Central memory CD8-positive, alpha-beta T cell (primary cell): ENCODE results near the gene NTRK3.

Experiments
- ATAC-seq: fragments of 150-1000 bp; cut with Tn5 transposase; replicated peaks from 2 replicates; pipeline ENCODE4 v1.10.0; 2022; ENCODE audit warnings: mild to moderate bottlenecking, moderate FRiP score, moderate number of reproducible peaks; ENCODE audit not compliant: poor library complexity, severe bottlenecking; ENCODE audit errors: extremely low read depth
- DNase-seq, 2 donors: peaks; one replicate each; pipeline ENCODE4 v3.0.0; 2021; ENCODE audit warnings: low spot score in 2 of 2
- H3K27ac Mint-ChIP-seq: one replicate; pipeline ENCODE4 v1.8.0; 2022; ENCODE audit warnings: low read depth, mild to moderate bottlenecking, moderate library complexity, mixed read lengths
- H3K27me3 Mint-ChIP-seq: one replicate; pipeline ENCODE4 v1.8.0; 2022; ENCODE audit warnings: mixed read lengths
- H3K36me3 Mint-ChIP-seq: one replicate; pipeline ENCODE4 v1.8.0; 2022; ENCODE audit warnings: mild to moderate bottlenecking, moderate library complexity, mixed read lengths; ENCODE audit not compliant: insufficient read depth
- H3K4me1 Mint-ChIP-seq: one replicate; pipeline ENCODE4 v1.8.0; 2022; ENCODE audit warnings: mixed read lengths
- H3K4me3 Mint-ChIP-seq: one replicate; pipeline ENCODE4 v1.8.0; 2022; ENCODE audit warnings: mild to moderate bottlenecking, moderate library complexity, mixed read lengths
- H3K9me3 Mint-ChIP-seq: one replicate; pipeline ENCODE4 v1.8.0; 2022; ENCODE audit warnings: mixed read lengths

Gene NTRK3

DNA sequence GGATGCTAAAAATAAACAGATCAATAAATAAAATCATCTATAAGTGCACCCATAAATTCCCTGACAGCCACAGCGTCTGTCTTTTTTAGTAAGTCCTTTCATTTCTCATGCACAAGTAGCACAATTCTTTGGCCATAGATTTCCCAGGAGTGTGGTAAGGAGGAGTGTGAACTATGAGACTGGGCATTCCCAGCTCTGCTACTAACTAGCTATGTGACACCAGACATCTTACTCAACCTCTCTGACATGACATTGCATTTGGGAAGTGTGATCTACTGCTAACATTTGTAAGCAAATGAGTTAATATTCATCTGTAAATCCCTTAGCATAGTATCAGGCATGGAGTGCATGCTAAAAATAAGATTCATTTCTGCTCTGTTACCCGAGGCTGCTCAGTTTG is 301.7 kb downstream of the NTRK3 start:
- Mint-ChIP-seq H3K27ac (no peak overlapping the region), H3K4me1 (no peaks in the 10 kb centered on the region), H3K4me3 (no peak overlapping the region), H3K9me3 (no peaks in the 10 kb centered on the region), H3K27me3 (no peaks in the 10 kb centered on the region), H3K36me3 (peaks cover 2% of the 10 kb centered on the region)
- DNase-seq: no peak
- no peak for ATAC-seq

DNA sequence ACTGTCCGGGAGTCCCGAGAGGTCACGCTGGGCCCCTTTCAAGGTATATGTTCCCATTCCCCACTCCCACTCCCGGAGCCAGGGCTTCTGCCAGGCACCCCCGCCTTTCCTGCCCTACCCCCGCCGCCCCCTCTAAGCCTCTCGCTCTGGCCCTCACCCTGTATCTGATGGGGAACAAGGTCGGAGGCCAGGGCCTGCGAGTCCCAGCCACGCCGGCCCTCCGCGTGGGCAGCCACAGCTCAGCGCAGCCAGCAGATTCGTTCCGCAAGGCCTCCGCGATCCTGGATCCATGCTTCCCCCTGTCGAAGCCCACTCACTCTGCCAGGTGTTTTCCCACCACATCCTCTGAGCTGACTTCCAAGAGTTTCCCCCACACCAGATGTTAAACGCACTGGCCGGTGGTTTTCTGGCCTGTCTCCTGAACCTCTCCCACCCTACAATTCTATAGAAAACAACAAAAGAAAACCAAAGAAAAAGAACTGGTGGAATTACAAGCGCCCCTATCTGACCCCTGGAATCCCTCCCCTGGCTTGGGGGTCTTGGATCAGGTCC is 303.7 kb downstream of the NTRK3 start:
- Mint-ChIP-seq H3K9me3 (no peaks in the 10 kb centered on the region), H3K27ac (no peak overlapping the region), H3K4me1 (no peaks in the 10 kb centered on the region), H3K27me3 (no peaks in the 10 kb centered on the region), H3K36me3 (peaks cover 2% of the 10 kb centered on the region), H3K4me3 (no peak overlapping the region)
- ATAC-seq (no peak), DNase-seq (no peak)

DNA sequence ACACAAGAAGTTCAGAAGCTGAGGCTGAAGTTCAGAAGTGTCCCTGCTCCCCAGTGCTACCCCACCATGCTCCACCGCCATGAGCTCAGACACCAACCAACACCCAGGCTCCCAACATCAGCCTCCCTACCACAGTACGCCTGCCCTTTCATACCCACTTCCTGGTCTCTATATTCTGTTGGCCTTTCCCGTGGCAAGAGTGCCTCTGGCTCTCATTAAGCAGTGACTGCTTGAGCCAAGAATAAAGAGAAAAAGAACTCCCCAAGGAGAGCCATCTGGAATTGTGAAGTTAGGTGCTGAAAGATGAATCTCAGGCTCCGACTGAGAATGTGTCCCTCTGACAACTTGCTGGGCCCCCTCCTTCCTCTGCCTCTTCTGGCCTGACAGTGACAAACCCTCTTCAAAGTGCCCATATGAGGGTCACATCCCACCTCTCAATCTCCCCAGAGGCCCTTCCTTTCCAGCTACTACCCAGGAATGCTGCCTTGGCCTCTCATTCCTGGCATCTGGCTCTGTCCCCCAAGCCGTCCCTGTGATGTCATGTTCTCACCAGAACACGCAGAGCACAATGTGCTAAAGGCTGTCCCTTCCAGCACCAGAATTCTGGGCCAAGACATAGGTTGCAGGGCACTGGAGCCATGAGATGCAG is 306.8 kb downstream of the NTRK3 start:
- no peak overlapping the region for H3K27ac Mint-ChIP-seq
- ATAC-seq (no peak), DNase-seq (no peak)
- no peaks in the 10 kb centered on the region for H3K27me3 Mint-ChIP-seq
- H3K4me3 Mint-ChIP-seq: no peak overlapping the region
- no peaks in the 10 kb centered on the region for H3K4me1 Mint-ChIP-seq
- H3K9me3 Mint-ChIP-seq: no peaks in the 10 kb centered on the region
- H3K36me3 Mint-ChIP-seq: no peaks in the 10 kb centered on the region

DNA sequence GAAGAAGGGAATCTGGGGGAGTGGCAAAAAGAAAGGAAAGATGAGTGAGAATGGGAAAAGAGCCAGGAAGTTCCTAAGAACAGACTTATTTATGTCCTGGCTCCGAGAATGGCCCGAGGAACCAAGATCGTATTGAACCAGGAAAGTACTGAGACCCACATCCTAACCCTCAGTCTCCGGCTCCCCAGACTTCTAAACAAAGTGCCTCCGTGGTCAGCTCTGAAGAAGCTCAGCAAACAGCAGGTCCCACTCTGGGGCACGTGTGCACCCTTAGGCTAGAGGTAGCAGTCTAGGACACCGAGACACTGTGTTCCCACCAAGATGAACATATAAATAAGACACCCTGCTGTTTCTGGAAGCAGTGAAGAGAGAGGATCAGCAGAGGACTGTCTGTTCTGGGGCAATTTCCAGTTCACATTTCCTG is 307.4 kb downstream of the NTRK3 start:
- no peak overlapping the region for H3K27ac Mint-ChIP-seq
- DNase-seq (no peak), ATAC-seq (no peak)
- H3K4me3 Mint-ChIP-seq: no peak overlapping the region
- no peaks in the 10 kb centered on the region for H3K27me3 Mint-ChIP-seq
- no peaks in the 10 kb centered on the region for H3K36me3 Mint-ChIP-seq
- H3K9me3 Mint-ChIP-seq: no peaks in the 10 kb centered on the region
- no peaks in the 10 kb centered on the region for H3K4me1 Mint-ChIP-seq

DNA sequence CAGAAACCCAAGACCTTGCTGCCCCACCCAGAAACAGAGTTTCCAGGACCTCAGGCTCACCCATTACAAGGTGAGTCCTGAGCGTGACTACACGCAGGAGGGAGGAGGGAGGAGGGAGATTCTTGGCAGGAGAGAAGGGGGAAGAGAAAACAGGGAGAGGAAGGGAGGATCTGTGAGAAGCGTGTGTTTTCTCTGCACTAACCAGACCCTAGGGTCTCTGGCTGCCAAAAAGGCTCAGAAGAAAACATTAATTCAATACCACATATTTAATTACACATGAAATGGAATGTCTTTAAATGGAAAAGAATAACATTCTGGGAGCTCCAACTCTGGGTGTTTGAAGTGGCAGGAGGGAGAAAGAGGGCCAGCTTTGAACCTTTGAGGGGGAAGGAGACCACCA is 309.0 kb downstream of the NTRK3 start:
- ATAC-seq (no peak), DNase-seq (no peak)
- H3K27ac Mint-ChIP-seq: no peak overlapping the region
- peaks cover under 1% of the 10 kb centered on the region for H3K27me3 Mint-ChIP-seq
- no peaks in the 10 kb centered on the region for H3K36me3 Mint-ChIP-seq
- no peak overlapping the region for H3K4me3 Mint-ChIP-seq
- H3K4me1 Mint-ChIP-seq: no peaks in the 10 kb centered on the region
- no peaks in the 10 kb centered on the region for H3K9me3 Mint-ChIP-seq

DNA sequence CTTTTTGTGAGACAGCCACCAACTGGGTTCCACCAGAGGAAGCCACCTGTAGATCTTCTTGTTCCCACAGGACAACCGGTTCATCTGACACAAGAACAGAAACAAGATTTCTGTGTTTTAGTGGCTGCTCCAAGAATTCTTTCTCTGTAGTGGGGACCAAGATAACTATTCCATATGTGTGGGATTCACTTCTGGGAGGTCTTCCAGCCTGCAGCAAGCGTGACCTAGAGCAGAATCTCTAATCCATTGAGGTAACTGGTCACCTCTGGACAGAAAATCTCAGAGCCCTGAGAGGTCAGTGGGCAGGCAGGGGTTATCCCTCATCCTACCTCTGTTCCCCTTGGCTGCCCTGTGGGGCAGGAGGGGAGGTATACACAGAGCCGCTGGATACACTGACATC is 311.3 kb downstream of the NTRK3 start:
- H3K27ac Mint-ChIP-seq: no peak overlapping the region
- no peak for DNase-seq
- no peaks in the 10 kb centered on the region for H3K36me3 Mint-ChIP-seq
- peaks cover 9% of the 10 kb centered on the region for H3K27me3 Mint-ChIP-seq
- no peak overlapping the region for H3K4me3 Mint-ChIP-seq
- H3K4me1 Mint-ChIP-seq: no peaks in the 10 kb centered on the region
- ATAC-seq: no peak
- no peaks in the 10 kb centered on the region for H3K9me3 Mint-ChIP-seq

DNA sequence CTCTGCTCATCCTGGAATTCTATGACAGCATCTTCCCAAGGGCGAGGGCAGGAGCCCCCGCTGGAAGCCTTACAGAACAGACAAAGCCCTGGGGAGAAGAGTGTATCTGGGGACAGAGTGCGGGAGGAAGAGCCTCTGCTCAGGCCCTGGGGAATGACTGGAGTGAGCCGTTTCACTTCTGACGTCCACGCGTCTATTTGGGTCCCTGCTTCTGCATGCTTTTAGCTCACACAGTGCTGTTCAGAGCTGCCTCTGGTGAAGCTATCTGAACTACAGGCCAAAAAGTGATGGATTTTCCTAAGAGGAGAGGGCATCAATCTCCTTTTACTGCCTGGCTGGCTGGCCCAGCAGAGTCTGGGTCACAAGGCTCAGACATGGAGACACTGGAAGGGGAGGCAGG is 311.8 kb downstream of the NTRK3 start:
- no peaks in the 10 kb centered on the region for H3K36me3 Mint-ChIP-seq
- H3K27me3 Mint-ChIP-seq: peaks cover 9% of the 10 kb centered on the region
- H3K27ac Mint-ChIP-seq: no peak overlapping the region
- no peak overlapping the region for H3K4me3 Mint-ChIP-seq
- DNase-seq (no peak), ATAC-seq (no peak)
- H3K4me1 Mint-ChIP-seq: no peaks in the 10 kb centered on the region
- H3K9me3 Mint-ChIP-seq: no peaks in the 10 kb centered on the region

DNA sequence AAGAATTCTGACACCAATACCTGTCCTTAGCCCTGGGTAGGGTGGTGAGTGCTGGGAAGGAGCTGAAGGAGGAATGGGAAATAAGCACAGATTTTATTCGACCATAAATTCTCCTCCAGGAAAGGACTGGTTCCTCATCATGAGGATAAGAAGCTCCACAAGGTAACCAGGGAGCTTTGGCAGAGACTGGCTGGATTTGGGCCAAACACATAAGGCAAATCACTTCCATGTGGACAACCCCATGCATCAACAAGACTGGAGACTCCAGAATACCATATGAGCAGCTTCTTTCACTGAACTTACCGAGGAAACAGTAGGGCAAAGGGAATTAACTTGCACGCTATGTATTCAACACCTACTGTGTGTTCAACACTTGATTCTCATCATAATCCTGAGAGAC is 312.5 kb downstream of the NTRK3 start:
- no peak overlapping the region for H3K4me3 Mint-ChIP-seq
- no peaks in the 10 kb centered on the region for H3K9me3 Mint-ChIP-seq

DNA sequence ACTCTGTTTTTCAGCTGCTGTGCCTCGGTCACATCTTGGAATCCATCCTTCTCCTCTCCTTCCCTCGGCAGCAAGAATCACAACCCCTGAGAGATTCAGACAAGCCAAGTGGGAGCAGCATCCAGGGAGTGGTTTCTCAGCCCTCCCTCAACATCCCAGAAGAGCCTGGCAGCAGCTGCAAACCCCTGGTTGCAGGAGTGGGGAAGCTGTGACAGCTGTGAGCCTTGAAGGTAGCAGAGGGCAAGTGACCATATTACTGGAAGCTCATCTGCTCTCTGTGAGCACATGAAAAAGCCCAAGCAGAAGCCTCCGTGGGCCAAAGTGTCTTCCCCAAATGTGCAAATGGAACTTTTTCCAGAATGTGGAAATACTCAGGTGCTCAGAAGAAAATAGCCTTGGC is 312.9 kb downstream of the NTRK3 start:
- H3K36me3 Mint-ChIP-seq: no peaks in the 10 kb centered on the region
- ATAC-seq (no peak), DNase-seq (no peak)
- H3K27ac Mint-ChIP-seq: no peak overlapping the region
- no peaks in the 10 kb centered on the region for H3K4me1 Mint-ChIP-seq
- H3K4me3 Mint-ChIP-seq: no peak overlapping the region
- no peaks in the 10 kb centered on the region for H3K9me3 Mint-ChIP-seq
- H3K27me3 Mint-ChIP-seq: peaks cover 9% of the 10 kb centered on the region

More for the DNA sequence above, 312.5 kb downstream of the NTRK3 start:
- ATAC-seq (no peak), DNase-seq (no peak)
- Mint-ChIP-seq H3K4me1 (no peaks in the 10 kb centered on the region), H3K27me3 (peaks cover 9% of the 10 kb centered on the region), H3K27ac (no peak overlapping the region), H3K36me3 (no peaks in the 10 kb centered on the region)

DNA sequence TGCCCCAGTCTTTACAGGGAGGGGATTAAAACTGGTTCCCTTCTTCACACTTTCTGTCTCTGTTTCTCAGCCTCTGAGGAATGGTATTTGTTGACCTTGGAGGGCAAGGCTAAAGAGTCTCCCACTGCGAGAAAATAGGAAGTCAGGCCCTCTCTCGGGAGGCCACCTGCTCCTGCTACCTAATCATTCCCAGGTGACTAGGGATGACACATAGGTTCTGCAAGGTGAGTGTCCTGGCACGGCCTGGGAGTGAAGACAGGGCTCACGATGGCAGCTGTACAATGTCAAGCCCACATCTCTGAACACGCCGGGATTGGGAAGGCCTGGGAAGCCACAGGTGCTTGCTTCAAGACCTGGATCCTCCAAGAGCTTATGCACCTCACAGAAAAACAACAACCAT is 314.2 kb downstream of the NTRK3 start:
- no peak for ATAC-seq
- Mint-ChIP-seq H3K36me3 (no peaks in the 10 kb centered on the region), H3K9me3 (no peaks in the 10 kb centered on the region), H3K27me3 (peaks cover 9% of the 10 kb centered on the region), H3K4me1 (no peaks in the 10 kb centered on the region), H3K4me3 (no peak overlapping the region), H3K27ac (no peak overlapping the region)
- DNase-seq: no peak

DNA sequence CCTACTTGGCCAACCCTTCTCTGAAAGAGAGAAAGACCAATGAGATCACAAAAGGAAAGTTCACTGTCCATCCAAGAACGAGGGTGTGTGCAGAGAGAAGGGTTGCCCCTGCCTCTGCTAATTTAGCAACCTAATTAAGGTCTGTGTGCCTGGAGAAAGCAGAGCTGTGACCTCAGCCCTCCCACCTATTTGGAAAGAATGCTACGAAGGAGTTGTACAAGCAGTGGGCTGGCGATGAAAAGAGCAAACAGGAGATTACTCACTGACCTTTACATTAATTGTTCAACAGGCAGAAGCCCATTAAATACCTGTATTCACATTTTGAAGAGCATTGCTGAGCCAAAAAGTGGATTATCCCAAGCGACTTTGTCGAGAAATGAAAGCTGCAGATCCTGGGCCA is 314.9 kb downstream of the NTRK3 start:
- no peak for ATAC-seq
- peaks cover 2% of the 10 kb centered on the region for H3K36me3 Mint-ChIP-seq

DNA sequence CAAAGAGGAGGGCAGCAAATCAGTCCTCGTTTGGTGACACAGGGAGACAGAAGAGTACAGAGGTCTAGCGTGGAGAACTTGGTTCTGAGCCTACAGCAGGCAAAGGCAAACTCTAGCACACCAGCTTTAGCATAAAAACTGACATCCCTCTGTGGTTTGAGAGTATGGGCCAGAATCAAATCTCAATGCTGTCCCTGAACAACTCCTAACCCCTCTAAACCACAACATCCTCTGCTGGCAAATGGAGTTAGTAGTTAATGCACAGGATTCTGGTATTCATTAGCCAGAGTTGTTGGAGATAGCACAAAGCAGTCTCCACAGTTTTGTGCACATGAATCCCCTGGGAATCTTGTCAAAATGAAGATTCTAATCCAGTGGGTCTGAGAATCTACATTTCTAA is 315.8 kb downstream of the NTRK3 start:
- Mint-ChIP-seq H3K36me3 (peaks cover 2% of the 10 kb centered on the region), H3K9me3 (no peaks in the 10 kb centered on the region), H3K4me3 (no peak overlapping the region), H3K27ac (no peak overlapping the region), H3K4me1 (no peaks in the 10 kb centered on the region), H3K27me3 (peaks cover 9% of the 10 kb centered on the region)
- no peak for DNase-seq
- no peak for ATAC-seq

More for the DNA sequence above, 314.9 kb downstream of the NTRK3 start:
- Mint-ChIP-seq H3K9me3 (no peaks in the 10 kb centered on the region), H3K27me3 (peaks cover 9% of the 10 kb centered on the region), H3K4me3 (no peak overlapping the region), H3K4me1 (no peaks in the 10 kb centered on the region), H3K27ac (no peak overlapping the region)
- no peak for DNase-seq

DNA sequence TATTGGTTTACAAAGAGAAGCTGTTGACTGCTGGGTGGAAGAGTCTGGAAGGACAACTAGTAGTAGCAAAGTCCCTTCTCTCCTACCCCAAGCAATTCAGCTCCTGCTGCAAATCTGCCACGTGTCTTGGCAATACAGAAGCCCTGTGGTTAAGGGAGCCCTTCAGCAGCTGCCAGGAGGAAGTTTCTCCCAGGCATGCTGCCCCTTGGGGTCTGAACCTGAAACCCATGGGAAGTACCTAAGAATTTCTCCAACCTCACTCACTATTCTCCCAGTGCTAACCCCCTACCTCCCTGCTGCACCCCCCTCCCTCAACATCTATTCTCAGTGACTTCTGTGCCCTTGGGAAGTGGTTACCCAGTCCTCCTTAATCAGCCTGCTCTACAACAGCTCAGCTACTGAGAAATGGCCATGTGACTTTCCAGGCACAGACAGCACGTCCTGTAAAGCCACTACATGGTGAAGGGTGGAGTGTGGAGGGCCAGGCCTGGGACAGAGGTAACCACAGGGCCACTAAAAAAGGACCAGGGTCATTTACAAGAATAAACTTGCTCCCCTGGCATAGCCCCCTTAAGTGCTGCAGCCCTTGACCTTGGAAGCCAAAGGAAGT is 316.6 kb downstream of the NTRK3 start:
- H3K4me3 Mint-ChIP-seq: no peak overlapping the region
- no peaks in the 10 kb centered on the region for H3K4me1 Mint-ChIP-seq
- ATAC-seq: no peak
- H3K9me3 Mint-ChIP-seq: no peaks in the 10 kb centered on the region
- no peak for DNase-seq
- H3K27me3 Mint-ChIP-seq: peaks cover 9% of the 10 kb centered on the region
- no peak overlapping the region for H3K27ac Mint-ChIP-seq
- H3K36me3 Mint-ChIP-seq: peaks cover 2% of the 10 kb centered on the region
